ENCODE results near the gene GRIK1.

Gene GRIK1

DNA sequence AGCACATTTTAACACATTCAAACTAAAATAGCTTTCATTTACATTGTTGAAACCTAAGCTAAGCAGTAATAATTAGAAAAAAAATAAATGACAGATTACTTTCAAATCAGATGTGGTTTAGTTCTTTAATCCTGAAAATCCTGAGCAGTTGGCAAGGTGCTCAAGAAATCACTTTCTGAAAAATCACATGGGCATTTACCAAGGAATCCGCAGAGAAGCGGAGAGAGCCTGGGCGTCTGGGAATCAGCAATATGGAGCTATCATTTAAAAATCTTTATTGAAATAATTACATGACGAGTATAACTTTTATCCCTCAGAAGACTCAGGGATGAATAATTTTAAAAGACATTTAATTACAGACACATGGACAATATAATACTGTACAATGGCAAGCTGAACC lies 30.2 kb downstream of the GRIK1 start:
- no peak for DNase-seq (ENCODE audit: low read depth in 2 of 2)

DNA sequence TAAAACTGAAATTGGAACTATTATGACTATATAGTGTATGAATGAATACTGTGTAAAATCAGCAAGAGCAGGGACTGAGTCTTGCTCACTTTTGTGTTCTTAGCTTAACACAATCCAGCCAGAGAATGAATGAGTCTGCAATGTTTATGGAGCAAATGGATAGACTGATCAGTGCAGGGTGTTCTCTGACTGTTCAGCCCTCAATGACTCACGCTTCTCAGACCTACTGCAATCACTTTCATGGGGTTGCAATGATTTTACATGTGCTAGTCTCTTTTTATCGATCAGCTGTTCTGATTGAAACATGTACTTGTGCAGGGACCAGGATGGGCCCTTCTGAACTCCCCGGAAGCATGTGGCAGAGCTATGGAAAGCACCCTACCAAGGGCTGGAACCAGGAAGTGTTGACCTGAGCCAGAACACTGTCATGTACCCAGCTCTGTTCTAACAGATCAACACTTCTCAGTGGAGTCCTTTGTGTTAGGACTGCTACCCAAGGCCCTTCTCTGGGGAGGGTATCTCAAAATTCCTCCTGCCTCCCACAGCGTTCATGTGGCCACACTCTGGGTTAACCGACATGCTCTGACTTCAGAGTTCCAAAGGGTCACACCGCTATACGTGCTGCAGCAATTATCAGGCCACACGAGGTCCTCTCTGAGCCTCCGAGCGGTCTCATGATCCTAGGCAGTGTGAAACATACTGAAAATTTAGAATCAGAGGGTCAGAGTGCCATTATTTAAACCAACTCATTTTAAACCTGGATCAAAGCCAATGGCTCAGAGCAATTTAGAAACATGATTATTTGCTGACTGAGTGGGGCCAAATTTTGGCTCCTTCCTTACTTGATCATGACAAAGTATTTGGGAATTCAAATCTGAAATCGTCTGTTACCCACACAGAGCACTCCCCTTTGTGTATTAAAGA lies 35.2 kb downstream of the GRIK1 start:
- DNase-seq (ENCODE audit: low read depth in 2 of 2): no peak

DNA sequence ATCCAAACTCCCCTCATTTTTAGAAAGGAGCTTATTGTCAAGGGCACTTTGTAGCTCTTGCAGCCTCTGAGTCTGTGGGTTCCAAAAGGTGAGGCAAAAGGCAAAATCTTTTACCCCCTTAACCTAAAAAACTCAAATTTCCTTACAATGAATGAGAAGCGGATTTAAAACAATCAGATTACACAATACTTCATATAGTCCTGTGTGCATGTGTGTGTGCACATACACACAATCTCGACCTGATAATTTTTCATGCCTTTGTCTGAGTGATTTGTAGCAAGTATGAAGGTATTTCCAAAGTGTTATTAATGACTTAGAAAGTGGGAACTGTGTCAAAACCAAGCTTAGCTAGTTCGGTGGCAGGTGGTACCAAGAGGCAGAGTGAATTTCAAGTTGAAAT lies 42.9 kb downstream of the GRIK1 start:
- DNase-seq (ENCODE audit: low read depth in 2 of 2): no peak

DNA sequence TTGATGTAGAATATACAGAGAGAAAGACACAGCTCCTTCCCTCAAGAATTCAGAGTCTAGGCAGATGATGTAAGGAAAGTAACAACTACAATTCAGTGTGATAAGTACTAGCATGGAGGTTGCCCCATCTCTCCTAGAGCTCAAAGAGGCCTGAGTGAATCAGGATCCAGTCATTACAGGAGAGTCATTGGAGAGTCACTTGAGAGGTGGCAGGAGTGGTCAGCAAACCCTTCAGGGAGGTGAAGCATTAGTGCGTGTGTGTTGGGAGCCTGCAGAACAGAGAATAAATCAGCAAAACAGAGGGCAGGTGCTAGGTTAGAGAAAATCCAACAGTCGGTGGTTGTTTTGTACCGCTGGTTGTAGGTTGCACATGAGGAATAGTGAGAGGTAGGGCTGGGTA lies 46.1 kb downstream of the GRIK1 start:
- no peak for DNase-seq (ENCODE audit: low read depth in 2 of 2)

DNA sequence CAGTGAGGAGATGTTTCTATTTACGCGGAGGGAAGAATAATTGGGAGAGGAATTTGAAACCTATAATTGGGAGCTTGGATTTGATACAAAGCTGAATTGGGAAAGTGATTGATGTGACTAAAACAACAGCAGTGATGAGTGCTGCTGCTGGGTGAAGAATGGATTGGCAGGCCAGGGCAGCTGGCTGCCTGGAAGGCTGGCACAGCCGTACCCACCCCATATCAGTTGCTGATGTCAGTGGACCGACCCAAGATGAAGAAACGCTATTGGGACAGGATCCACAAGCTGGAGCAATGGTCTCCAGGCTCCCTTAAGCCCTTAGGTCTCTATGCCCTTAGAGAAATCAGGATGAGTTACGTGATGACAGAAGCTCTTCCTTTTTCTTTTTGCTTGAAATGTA lies 47.4 kb downstream of the GRIK1 start:
- no peak for DNase-seq (ENCODE audit: low read depth in 2 of 2)

DNA sequence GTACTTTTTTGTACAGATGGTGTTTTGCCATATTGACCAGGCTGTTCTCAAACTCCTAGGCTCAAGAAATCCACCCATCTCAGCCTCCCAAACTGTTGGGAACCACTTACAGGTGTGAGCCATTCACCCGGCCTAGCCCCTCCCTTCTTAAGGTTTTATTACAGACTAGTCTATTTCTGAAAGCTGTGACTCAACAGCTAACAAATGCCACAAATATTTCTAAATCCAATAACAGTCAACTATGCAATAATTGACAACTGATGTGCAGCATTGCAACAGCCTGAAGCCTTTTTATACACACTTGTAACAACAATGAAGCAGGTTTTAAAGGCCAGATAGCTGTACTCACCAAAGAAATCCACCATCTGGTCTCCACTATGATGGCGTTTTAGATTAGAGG lies 51.4 kb downstream of the GRIK1 start:
- DNase-seq (ENCODE audit: low read depth in 2 of 2): no peak

DNA sequence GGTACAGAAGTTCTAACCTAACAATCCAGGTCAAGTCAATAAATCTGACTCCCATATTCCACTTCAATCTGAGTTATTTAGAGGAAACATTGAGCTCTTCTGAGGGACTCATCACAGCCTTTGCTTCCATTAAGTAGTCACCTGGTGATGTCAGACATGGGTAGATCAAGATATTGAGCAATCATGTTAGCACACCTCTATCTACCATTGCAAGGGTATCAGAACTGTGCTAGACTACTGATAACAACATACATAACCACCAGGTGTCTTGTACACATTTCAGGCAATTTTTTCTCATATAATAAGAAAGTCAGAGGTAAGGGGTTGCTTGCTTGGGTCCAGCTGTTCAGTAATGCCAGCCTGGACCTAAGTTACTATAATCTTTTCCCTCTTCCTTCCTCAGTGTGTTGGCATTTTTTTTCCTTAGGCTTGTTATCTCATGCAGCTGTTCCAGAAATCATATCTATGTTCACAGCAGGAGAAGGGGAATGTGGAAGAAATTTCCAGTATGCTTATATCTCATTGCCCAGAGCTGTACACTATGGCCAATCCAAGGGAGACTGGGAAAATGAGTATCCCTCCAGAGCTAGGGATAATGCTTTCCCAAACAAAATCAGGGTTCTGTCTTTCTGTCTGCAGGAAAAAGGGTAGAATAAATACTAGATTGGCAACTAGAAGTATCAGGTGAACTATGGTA lies 52.3 kb downstream of the GRIK1 start:
- no peak for DNase-seq (ENCODE audit: low read depth in 2 of 2)

DNA sequence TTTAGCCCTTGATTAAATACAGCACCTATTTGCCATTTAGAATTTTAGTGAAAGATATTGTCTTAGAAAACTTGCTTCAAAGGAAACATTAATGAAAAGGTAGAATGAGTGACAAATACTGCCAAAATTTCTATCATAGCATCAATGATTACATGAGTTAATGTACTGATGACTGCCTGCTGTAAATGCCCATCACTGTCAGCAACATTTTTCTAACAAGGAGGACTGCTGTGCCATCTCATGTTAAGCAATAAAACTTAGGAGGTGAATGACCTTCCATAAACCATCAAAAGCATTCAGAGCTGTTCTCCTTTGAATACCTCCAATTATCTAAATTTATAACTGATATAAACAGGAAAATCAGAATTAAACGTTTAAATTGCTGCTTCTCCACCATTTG lies 54.3 kb downstream of the GRIK1 start:
- DNase-seq (ENCODE audit: low read depth in 2 of 2): no peak

DNA sequence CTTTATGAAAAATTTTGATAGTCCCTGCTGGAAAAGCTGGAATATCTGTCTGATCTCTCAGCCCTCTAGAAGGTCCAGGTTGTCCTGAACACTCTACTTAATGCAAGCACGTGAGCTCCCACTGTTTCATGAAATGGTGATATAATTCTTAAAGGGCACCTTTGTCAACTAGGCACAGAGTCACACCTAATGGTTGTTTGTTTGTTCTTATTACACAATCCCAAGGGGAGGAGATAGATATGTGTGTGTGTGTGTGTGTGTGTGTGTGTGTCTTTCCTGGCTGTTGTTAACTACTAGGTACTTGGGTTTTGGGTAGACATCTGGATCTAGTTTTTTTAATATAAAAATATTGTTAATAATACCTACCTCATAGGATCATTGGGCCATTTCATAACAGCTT lies 63.9 kb downstream of the GRIK1 start:
- no peak for DNase-seq (ENCODE audit: low read depth in 2 of 2)

DNA sequence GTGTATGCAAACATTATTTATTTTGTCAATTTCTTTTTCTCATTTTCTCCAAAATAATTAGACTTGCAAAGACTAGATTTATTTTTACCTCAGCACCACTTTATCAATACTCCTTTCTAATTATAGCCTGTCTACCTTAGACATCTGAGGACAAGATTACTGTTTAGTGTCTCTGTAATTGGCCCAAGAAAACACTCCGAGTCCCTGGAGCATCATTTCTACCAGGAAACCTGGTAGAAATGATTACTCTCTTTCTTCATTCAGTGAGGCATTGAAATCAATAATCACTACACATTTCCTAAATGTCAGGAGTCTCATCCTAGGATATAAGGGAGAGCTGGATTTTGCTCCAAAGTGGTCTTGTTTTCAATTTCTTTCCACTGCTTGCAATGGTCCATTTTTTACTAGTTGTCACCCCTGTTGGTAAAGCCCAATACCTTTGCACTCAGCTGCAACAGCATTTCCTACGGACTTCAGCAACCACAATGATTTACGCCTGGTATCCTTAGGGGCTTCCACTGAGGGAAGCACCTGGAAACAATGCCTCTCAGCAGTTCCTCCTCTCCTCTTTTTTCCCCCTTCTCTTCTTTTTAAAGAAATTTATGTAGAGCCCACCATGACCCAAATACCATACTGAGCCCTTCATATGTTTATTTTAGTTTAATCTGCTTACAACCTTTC lies 64.6 kb downstream of the GRIK1 start:
- no peak for DNase-seq (ENCODE audit: low read depth in 2 of 2)

DNA sequence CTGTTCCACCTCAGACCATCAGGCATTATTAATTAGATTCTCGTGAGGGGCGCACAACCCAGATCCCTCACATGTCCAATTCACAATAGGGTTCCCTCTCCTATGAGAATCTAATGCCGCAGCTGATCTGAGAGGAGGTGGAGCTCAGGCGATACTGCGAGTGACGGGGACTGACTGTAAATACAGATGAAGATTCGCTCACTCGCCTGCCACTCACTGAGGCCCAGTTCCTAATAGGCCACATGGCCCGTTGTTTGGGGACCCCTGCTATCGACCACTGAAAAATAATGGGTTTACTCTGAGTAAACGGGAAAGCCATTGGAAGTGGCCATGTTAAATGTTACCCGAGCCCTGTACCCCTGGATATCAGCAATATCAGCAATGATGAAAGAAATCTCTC lies 65.9 kb downstream of the GRIK1 start:
- DNase-seq (ENCODE audit: low read depth in 2 of 2): no peak

DNA sequence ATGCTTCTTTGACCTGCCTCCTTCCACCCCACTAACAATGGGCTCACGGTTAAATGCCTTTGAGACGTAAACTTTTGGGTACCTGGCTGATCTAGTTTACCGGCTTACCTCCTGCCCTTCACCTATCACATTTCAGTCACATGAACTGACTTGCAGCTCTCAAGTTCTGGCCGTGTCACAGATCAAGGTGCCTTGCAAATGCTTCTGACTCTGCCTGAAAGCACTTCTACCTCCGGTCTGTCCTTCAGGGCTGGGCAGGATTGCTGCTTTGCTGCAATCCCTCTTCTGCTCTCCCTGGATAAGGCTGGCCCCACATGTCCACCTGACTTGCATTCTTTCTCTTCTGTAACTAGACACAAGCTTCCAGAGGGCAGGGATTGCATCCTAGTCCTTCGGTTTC lies 69.0 kb downstream of the GRIK1 start:
- DNase-seq (ENCODE audit: low read depth in 2 of 2): no peak

DNA sequence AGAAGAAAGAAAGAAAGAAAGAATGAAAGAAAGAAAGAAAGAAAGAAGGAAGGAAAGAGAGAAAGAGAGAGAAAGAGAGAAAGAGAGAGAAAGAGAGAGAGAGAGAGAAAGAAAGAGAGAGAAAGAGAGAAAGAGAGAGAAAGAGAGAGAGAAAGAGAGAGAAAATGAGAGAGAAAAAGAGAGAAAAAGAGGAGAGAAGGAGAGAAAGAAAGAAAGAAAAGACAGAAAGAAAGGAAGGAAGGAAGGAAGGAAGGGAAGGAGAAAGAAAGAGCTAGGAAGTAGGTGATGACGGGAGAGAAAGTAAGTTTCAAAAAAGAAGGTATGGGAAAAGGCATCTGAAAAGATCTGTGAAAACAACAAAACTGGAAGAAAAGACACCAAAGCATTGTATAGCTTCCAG lies 72.0 kb downstream of the GRIK1 start:
- no peak for DNase-seq (ENCODE audit: low read depth in 2 of 2)

DNA sequence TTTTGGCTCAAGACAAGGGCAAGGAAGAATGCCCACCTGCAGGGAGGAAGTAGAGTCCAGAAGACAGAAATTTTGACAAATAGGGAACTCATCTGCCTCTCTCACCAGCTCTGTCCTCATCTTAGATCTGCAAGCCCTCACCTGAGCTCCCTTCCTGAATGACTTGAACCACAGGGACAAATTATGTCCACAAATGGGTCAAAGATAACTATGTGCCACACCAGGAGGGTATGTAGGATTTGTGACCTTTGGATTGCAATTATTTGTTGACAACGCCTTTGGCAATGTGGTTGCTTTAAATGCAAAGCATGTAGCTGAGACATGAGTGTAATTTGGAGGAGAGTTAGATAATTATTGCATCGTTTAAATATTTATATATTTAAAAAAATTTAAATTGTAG lies 79.5 kb downstream of the GRIK1 start:
- no peak for DNase-seq (ENCODE audit: low read depth in 2 of 2)

DNA sequence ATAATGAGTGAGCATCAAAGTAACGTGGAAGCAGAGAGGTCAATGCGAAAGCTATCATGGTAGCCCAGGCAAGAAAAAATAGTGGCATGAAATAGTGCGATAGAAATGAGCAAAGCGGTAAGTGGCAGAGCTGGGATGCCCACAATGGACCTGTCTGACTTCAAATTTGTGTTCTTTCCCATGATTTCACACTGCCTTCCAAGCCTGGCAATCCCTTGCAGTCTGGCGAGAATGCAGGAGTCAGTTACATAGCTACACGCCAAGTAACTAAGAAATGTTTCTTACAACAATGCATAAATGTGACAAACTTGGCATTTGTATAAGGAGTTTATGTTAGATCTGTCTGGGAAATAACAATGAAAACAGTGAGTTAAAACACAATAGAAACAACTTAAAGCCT lies 82.6 kb downstream of the GRIK1 start:
- no peak for DNase-seq (ENCODE audit: low read depth in 2 of 2)

DNA sequence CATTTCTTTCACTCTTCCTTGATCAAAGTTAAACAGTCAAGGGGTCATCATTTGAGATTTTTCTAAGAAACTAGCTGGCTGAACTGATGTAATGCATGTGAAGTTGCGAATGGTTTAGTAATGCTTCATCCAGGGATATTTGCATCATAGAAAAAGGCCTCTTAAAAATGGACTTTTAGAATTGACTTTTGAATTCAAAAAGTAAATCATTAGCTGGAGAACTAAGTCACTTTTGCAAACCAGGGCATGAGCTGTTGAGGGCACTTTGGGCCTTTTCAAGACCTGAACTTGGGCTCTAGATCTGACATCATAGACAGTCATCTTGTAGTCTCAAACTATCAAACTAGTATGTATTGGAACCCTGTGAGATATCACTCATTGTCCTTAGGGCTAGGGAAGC lies 85.0 kb downstream of the GRIK1 start:
- no peak for DNase-seq (ENCODE audit: low read depth in 2 of 2)

DNA sequence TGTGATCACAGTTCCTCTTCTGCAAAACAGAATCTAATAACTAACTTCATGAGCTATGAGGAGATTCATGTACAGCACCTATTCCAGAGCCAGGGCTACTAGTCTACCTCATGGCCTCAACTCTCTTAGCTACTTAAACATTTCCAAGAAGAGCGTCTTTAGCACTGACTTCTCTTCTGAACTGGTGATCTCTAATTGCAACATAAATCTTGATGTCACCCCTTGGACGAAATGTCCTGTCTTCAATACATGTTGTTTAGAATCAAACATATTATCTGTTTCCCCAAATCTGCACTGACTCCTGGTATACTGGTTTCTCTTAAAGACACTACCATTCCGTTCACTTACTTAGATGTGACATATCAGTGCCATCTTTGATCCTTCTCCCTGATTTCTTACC lies 88.2 kb downstream of the GRIK1 start:
- DNase-seq (ENCODE audit: low read depth in 2 of 2): no peak

DNA sequence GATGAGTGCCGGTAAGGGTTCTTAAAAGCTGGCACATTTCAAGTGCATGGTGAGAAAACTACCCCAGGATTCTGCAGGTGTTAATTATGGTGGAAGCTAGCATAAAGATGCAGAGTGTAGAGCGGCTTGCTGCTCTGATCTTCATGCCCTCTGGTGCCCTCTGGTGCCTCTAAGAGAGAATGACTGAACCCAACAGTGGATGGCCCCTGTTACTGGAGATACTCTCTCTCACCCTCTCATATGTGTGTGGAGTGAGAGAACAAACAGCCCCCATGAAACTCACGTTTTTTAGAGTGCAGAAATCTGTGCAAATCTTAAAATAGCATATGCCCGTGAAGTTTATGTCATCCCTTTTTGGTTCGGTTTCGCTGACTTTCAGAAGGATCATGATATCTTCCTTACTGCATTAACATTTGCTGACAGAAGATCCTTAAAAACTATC lies 90.0 kb downstream of the GRIK1 start:
- peak in 1 of 2 donors; percentile 4 for DNase-seq (ENCODE audit: low read depth in 2 of 2)

DNA sequence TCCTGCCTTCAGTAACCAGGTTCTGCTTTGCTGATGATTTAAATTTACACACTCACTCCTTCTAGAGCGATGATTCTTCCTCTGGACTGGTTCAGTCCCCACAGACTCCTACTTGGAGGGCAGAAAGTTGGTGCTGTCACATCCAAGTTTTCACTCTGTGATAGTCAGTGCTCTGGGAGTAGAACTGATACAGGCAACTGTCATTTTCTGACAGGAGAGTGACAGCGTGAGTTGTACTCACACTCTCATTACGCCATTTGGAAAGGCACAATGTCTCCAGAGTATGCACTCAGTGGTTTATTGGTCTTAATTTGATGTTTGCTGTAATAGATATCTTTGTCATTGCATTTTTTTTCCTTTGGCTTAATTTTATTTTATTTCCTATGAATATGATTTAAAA lies 96.0 kb downstream of the GRIK1 start:
- no peak for DNase-seq (ENCODE audit: low read depth in 2 of 2)

DNA sequence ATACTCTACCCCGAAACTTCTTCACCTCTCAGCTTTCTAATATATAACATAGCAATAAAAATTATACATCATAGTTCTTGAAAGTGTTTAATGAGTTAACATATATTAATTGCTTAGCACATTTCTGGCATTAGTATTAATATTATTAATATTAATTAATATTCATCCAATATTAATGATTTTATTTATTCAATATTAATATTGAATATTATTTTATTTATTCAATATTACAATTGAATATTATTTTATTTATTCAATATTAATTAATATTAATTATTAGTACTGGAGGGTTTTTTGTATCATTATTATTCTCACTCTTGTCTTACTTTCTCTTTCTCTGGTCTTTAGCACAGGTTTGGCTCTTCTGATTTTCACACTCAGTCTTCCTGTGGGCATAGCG lies 105.2 kb downstream of the GRIK1 start:
- DNase-seq (ENCODE audit: low read depth in 2 of 2): no peak

DNA sequence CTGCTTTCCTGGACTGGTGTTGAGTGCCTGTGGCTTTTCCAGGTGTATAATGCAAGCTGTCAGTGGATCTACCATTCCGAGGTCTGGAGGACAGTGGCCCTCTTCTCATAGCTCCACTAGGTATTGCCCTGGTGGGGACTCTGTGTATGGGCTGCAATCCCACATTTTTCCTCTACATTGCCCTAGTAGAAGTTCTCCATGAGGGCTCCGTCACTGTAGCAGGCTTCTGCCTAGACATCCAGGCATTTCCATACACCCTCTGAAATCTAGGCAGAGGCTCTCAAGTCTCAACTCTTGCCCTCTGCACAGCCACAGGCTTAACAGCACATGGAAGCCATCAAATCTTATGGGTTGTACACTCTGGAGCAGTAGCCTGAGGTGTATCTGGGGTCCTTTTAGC lies 107.6 kb downstream of the GRIK1 start:
- no peak for DNase-seq (ENCODE audit: low read depth in 2 of 2)

DNA sequence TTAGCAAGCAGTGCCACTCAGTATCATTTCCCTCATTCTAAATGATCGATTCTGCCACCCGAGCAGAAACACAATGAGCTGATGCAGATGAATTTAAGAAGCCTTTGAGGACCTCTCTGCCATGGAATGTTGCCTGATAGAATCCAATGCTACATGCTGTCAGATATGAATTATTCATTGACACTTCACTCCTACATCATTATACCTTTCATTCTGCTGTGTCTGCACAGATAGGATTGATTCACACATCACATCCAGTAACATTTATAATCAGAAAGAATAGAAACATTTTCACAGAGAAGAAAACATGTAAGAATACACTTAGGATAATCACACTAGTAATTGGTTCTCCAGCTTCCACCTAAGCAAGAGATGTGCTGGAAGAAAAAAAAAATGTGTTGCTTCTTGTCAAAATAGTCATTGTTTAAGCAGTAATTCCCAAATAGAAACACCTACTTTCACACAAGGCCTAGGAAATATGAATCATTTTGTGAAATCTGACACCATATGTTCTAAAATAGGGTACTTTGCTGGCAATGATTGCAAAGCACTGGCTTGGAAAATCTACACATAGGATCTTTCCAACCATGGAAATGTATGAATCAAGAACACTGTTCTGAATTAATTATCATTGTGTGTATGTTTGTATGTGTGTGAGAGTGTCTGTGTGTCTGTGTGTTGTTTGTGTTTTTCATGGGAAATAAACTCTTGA lies 110.1 kb downstream of the GRIK1 start:
- no peak for DNase-seq (ENCODE audit: low read depth in 2 of 2)

Measured in stimulated activated CD8-positive, alpha-beta memory T cell treated with anti-CD3 and anti-CD28 coated beads, Interleukin-7, amount 100 ng/mL, for 4 hours (primary cell).